HG03575 (cell line): ENCODE results near the gene L3MBTL4.

Source experiments
- ATAC-seq: cut with Tn5 transposase; IDR thresholded peaks from one replicate; pipeline ENCODE4 v1.9.1; 2021; ENCODE audit not compliant: unreplicated experiment, insufficient number of reproducible peaks, low FRiP score; ENCODE audit errors: extremely low read depth

L3MBTL4 gene

DNA sequence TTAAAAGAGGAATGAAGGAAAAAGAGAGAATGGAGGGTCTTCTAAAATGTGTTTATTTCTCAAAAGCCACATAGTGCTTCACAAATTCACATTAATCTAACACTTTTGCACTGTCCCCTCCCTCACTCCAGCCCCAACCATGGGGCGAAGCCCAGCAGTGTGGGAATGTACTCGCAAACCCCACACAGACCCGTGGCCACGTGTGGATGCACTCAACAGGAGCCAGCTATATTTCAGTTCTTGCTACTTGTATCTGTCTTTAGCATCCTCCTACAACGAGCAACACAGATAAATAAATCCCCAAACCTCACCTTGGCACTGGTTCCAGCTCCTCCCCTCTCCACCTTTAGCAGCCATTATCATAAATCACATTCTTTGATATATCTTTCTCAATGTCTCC is 427.5 kb downstream of the L3MBTL4 start:
- ATAC-seq = no peak

DNA sequence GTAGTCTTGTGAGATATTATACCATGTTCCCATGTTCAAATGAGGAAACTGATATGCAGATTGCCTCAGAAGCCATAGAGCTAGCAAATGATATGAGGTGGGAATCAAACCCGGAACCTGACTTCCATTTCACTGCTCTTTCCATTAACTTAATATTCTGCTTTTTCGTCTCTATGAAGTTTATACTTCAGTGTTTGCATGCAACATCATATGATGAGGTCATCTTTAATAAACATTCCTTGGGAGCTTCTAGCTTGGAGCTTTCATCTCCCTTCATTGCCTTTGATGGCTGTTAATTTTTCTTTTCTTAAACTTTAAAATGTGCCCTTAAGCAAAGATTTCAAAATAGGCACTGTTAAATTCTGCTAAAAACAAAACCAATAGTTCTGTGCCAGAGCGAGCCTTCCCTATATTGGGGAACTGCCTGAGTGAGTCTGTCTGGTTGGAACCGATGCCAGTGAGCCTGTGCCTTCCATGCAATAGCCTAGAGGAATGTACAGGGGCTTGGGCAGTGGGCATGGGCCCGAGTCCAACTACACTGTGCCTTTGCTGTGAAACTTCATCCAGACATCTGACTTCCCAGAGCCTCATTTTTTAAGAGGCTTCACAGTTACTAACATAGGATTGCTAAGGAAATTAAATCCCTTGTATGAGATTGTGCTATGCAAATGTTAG is 428.3 kb downstream of the L3MBTL4 start:
- no peak for ATAC-seq

DNA sequence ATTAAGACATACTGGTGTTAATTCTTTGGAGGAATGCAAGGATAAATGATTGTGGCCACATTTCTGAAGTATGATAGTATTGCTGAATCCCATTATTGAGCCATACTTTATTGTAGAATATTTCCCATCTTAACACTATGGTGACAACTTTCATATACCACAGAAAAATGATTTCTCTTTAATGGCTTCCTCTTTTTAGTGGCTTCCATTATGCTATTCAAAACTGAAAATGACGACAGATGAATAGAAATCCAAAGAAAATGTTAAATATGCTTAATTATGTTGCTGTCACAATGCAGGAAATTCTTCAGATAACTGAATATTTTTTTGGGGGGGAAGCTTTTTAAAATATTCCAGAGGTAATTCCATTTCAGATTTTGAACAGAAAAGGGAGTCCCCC is 430.5 kb downstream of the L3MBTL4 start:
- ATAC-seq = no peak

DNA sequence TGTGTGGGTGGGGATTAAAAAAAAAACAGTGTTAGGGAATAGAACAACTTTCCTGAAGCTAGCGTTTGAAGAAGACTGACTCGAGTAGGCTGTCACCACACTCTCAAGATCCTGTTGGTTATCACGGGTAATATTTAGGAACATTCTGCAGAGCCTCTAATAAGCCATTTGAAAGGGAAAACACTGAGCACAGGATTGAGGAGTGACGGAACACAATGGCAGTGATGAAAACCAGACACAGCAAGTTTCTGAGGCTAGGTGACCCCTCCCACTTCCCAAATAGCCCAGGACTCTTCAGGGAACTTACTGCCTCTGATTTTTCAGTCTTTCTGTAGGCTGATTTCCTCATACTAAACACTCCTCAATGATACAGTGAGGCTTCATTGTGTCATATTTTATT is 431.2 kb downstream of the L3MBTL4 start:
- no peak for ATAC-seq

DNA sequence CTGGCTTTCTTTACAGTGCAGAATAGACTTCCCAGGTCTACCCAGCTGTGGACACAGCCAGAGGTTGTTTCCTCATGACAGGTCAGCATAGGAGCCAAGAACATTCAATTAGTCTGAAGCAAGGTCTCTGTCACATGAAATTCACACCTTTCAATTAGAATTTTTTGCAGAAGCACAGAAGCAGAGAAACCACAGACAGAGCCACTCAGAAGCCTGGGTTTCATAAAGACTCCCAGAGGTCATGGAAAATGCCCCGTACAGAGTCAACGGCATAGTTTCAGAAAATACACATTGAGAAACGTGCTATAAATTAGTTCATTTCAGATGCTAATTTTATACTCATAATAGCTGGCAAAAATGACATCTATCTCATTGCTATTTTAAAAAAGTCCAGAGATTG is 432.4 kb downstream of the L3MBTL4 start:
- ATAC-seq = no peak

DNA sequence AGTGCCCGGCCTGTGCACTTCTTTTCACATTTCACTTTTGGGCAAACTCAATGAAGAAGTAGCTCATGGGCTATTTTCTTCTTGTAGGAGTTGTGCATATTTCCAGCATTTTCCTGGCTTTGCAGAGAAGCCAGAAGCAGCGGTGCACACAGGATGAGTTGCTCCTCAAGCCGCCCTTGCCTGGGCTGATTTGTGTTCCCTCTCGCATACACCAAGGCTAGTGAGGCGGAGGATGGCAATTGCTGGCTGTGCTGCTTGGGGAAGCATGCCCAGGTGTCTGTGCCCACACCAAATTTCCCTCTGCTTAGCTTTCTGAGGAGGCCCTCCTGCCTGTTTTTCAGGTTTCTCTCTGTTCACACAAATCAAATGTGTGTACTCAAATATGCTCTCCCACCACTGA is 434.0 kb downstream of the L3MBTL4 start:
- ATAC-seq = no peak

DNA sequence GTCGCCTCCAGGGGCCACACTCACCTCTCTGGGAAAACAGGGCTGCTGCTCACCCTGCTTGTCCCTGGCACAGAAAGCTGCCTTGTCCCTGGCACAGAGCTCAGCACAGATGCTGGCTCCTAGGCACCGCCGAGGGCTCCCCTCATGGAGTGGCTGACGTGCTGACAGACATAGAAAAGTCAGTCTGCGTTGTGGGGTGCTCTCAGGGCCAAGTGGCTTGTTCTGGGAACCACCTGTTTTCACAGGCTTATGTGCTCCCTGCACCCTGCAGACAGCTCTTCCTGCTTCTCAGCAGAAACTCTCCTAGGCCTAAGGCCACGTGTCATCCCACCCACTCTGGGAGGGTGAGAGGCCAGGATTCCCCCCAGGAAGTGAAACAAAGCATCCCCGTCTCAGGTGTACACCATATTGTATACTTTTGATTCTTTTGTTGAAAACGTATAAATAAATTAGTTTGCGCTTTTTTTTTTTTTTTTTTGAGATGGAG is 434.7 kb downstream of the L3MBTL4 start:
- peak; percentile 49 for ATAC-seq

DNA sequence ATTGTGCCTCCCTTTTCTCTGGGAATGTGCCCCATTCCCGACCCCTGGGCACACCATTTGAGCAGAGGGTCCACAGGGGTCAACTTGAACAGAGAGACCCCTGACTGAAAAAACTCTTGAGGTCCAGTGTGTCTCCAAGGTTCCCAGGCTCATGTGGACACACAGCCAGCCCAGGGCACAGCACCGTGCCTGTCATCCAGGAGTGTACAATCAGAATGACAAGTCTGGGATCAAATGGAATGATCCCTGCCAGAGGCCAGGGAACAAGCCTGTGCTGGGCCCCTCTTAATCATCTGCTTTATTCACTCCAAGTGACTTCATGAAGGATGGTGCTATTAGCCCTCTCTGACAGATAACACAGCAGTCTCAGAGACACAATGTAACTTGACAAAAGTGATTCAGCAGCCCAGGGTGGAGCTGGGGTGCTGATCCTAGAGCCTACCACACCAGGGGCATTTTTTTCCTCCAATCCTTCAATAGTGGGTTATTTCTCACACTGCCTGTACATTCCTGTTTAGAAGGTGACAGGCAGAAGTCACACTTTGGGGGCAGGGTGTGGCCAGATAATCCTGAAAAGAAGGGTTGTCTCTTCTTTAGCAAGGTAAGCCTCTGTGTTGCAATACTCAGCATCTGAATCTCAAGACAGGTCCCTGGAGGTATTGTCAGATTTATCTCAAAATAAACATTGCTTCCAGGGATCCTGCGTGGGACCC is 435.4 kb downstream of the L3MBTL4 start:
- ATAC-seq = no peak

DNA sequence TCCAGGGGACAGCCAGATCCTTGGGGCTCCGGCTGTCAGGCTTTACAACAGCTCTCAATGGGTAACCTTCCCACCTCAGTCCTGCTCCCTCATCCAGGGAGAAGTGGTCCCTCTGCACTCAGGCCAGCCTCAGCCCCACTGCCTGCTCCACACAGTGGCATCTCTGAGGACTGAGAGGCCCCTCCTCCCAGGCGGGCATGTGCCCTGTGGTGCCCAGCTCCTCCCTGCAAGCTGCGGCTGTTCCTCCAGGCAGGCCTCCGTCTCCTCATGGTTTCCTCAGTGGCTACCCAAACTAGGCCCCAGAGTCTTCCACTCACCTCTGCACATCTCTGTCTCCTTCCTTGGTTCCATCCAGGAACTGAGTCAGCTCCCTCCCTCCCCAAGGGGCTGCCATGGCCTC is 437.7 kb downstream of the L3MBTL4 start:
- ATAC-seq = no peak

DNA sequence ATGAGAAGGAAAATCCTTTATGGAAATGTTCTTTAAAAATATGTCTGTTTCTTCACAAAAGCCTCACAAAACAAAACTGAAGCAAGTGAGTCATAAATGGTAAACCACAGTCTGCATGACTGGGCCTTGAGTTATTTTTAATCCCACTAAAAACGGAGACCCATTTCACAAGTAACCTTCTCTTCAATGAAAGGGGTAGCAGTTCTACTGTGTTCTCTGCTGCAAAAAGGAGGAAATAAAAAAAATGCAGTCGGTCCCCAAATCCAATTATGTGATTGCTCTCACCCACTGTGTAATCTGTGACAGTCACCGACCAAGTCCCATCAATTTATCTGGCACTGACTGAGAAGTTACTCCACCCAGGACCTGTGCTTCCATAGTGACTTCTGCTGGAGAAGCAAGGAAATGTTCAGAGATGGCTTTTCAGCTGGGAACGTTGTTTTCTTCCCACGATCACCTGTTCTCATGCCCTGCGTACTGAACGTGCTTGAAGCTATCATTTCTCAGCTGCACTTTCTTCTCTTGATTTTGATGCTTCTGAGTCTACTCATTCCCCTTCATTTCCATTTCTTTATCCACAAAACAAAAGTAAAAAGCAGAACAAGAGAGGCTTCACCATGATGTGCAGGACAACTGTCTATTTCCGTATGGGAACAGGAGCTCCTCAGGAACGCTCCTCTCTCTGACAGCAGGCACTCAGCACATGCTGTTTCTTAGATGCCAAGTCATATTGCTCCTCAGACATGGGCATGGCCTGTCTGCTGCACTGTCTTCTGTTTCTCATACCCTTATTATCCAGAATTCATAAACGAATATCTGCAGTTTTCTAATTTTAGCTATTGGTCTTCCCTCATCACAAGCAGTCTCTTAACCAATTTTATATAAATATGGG is 439.4 kb downstream of the L3MBTL4 start:
- peak; percentile 47 for ATAC-seq

DNA sequence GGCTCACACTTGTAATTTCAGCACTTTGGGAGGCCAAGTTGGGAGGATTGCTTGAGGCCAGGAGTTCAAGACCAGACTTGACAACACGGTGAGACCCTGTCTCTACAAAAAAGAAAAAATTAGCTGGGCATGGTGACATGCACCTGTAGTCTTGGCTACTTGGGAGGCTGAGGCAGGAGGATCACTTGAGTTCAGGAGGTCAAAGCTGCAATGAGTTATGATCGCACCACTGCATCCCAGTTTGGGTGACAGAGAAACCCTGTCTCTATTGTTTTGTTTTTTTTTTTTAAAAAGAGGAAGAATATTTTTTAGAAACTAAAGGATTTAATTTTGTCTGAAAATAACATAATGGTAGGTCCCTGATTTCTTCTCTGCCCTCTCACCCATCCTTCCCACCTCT is 440.0 kb downstream of the L3MBTL4 start:
- ATAC-seq = no peak

DNA sequence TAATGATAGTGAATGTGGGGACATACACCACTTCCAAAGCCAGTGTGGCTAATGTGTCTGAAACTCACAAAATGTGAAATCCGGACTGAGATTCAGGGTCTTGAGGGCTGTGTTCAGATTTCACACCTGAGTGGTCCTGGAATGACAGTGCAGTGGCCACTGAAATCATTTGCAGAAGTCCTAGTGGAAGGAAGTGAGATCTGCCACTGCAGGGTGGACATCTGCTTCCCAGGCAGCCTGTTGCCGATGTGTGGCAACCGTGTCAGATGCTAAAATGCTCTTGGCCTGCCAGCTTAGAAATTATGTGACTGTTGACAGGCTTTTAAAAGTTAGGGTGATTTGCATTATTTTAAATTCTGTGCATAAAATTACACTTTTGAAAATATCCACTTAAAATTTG is 441.6 kb downstream of the L3MBTL4 start:
- ATAC-seq = no peak

DNA sequence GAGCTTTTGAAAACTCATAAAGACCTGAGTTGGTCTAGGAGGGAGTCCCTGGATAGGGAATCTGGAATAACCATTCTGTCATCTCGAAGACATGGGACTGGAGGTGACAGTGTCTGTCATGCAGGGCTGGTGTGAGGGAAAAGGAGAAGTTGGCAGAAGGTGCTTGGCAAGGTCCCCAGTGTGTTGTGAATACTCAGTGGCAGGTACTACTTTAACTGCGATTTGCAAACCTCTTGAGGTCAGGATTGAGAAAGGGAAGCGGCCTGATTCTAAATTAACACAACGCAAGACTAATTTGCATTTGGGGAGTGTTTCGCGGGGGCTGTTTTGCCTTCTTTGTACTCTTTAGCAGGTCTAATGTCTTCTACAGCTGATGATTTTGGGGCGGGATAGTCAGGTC is 442.4 kb downstream of the L3MBTL4 start:
- no peak for ATAC-seq

DNA sequence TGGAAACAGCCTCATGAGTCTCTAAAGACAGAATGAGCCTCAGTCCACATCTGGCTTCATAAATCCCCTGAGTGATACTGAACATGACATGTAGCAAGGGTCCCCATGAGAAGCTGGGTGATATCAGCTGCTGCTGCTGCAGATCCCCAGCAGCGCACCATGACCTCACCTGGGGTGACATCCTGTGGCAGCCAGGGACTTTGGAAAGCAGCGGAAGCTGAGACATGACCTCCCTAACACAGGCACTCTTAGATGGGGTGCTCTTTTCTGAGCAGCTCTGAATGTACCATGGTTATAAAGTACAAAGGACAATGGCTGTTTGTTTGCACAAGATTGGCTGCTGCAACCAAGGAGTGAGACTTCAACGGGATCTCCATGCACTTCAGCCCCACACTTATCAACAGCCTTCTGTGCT is 444.7 kb downstream of the L3MBTL4 start:
- ATAC-seq = no peak

DNA sequence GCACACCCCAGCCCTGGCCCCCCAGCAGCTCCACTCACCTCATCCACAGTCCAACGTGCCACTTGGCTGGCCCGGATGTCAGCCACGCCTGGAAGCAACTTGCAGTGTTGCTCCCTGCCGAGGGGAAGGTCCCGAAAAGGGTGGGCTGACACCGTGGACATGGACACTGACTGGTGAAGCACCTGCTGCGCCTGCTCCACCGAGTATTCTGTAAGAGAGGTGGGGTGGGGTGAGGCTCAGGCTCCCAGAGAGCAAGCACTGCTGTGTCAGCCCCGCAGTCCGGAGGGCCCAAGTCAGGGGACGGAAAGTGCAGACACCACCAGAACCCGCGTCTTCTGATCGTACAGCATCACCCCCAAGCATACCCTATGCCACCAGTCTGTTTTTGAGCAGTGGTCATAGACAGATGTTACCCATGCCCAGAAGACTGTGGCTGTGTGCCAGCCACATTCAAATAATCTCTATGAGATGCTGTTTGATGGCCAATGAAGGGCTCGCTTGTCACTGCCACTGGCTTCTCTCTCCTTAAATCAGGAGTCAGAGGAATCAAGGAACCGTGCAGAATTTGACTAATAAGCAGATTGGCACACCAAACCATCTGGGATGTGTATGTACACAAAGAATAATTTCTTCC is 445.2 kb downstream of the L3MBTL4 start:
- no peak for ATAC-seq

DNA sequence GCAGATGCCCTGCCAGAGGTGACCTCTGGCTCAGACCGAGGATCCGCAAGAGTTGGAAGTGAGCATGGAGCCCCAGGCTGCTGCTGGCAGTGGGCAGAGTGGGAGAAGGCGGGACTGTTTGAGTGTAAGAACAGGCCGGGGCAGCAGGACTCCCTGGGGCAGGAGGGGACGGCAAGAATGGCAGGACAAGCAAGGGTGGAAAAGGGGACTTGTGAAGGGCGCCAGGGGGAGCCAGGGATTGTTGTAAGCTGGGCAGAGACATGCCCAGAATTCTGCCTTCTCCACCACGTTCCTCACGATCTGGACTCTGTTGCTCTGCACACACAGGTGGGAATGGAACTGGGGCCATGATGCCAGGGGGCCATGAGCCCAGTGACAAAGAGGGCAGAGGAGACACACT is 447.0 kb downstream of the L3MBTL4 start:
- no peak for ATAC-seq

DNA sequence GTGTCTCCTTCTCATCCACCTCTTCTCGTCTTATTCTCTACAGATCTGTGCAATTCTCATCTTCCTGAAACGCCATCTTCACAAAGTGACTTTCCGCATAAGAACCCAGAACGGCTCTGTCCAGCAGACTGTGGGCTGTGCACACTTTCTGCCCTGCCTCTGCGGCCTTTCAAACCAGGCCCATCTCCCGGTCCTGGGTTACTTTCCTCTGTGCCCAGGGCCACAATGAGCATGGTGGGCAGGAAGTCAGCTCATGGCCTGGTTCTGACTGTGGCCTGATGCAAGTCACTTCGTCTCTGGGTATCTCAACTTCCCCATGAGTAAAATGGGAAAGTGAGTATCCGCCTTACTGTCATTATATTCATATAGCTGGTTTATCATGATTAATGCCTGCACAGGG is 447.7 kb downstream of the L3MBTL4 start:
- ATAC-seq = no peak

DNA sequence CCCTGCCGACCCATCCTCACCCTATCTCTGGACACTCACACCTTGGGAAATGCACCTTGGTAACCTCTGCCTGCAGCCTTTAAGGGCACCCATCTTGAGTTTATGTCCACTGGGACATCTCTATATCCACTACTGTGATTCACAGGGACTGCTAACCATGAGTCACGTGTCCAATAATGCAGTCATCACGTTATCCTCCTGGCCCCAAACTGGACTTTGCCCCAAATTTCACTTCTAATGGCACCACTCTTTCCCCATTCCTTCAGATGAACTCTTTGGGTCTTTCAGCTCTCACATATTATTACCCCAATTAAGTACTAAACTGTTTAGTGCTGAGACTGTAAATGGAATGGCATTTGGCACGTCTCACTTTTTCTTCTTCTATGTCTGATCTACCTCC is 448.2 kb downstream of the L3MBTL4 start:
- no peak for ATAC-seq

DNA sequence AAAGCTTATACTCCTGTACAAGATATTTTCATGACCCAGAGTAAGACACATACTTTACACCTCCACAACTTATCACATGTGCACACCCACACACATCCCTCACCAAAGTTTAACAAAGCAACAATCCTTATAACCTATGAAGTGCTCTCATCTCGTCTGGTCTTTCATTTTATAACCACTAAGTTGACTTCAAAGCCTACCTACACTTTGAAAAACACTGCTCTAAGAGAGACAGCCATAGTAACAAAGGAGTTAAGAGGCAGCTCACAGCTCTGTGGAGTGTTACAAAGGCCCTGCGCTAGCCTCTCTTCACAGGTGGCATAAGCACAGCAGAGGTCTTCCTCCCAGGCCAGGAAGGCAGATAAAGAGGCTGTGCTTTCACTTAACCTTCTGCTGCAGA is 449.7 kb downstream of the L3MBTL4 start:
- ATAC-seq = no peak
